CD14-positive monocyte (primary cell): ENCODE measurements around the gene TECPR2. TPM values are rescaled to one million over a fixed set of nuclear protein-coding genes. Genes with fewer than 3 reads are reported as not detected.

Experiments
- DNase-seq, 3 donors: peaks; one replicate each; pipeline ENCODE4 v3.0.0-alpha.2; 2011 to 2022
- H2AFZ ChIP-seq: 2 replicates; pipeline ENCODE4 v1.6.0; 2012; ENCODE audit warnings: mild to moderate bottlenecking, low read depth, low read length, inconsistent platforms; ENCODE audit not compliant: insufficient read depth, poor library complexity, severe bottlenecking
- H3K27ac ChIP-seq, 2 donors: 1 replicate in 1 of 2; 2 replicates in 1 of 2; pipeline ENCODE4 v1.5.1; 2012 to 2013; ENCODE audit warnings: low read length in 2 of 2, control low read depth in 1 of 2, inconsistent platforms in 1 of 2, low read depth in 1 of 2, mild to moderate bottlenecking in 1 of 2
- H3K27me3 ChIP-seq, 2 donors: one replicate each; pipeline versions ENCODE4 v1.6.0 to v1.6.1; 2011 to 2013; ENCODE audit warnings: low read length in 2 of 2; ENCODE audit not compliant: control insufficient read depth in 2 of 2, insufficient read depth in 2 of 2
- H3K36me3 ChIP-seq, 2 donors: replicated peaks in 1 of 2; 1 replicate in 1 of 2; 2 replicates in 1 of 2; pipeline versions ENCODE4 v1.5.1 to v1.6.1; 2012 to 2013; ENCODE audit warnings: low read length in 2 of 2, control low read depth in 1 of 2, inconsistent platforms in 1 of 2, mild to moderate bottlenecking in 1 of 2; ENCODE audit not compliant: insufficient read depth in 2 of 2, control insufficient read depth in 1 of 2
- H3K4me1 ChIP-seq, 2 donors: 1 replicate in 1 of 2; 2 replicates in 1 of 2; pipeline versions ENCODE4 v1.5.1 to v1.6.1; 2012 to 2013; ENCODE audit warnings: low read length in 2 of 2, control low read depth in 1 of 2, inconsistent platforms in 1 of 2, mild to moderate bottlenecking in 1 of 2, moderate library complexity in 1 of 2; ENCODE audit not compliant: insufficient read depth in 2 of 2, control insufficient read depth in 1 of 2
- H3K4me2 ChIP-seq: replicated peaks from 2 replicates; pipeline ENCODE3; 2012; ENCODE audit warnings: low read length, moderate library complexity, mild to moderate bottlenecking; ENCODE audit not compliant: poor library complexity, severe bottlenecking; ENCODE audit errors: extremely low read depth
- H3K4me3 ChIP-seq, 3 experiments: fragments of 200-600 bp in 1 of 3; sonication (generic) in 1 of 3; replicated peaks in 1 of 3; 1 replicate in 2 of 3; 2 replicates in 1 of 3; pipeline ENCODE4 v1.5.1; 2011 to 2013; ENCODE audit warnings: low read length in 3 of 3, mild to moderate bottlenecking in 3 of 3, control low read depth in 2 of 3, low read depth in 2 of 3, inconsistent platforms in 1 of 3, moderate library complexity in 1 of 3
- H3K79me2 ChIP-seq: 2 replicates; pipeline ENCODE4 v1.6.0; 2012; ENCODE audit warnings: mild to moderate bottlenecking, control low read depth, inconsistent platforms, low read length, moderate library complexity; ENCODE audit not compliant: insufficient read depth
- H3K9ac ChIP-seq: 2 replicates; pipeline ENCODE4 v1.6.0; 2017; ENCODE audit warnings: low read length, mild to moderate bottlenecking; ENCODE audit not compliant: insufficient read depth, poor library complexity, severe bottlenecking
- H3K9me3 ChIP-seq, 2 donors: replicated peaks in 1 of 2; 1 replicate in 1 of 2; 2 replicates in 1 of 2; pipeline versions ENCODE4 v1.5.1 to v1.6.1; 2012 to 2013; ENCODE audit warnings: low read length in 2 of 2, control low read depth in 1 of 2; ENCODE audit not compliant: control insufficient read depth in 1 of 2, insufficient read depth in 1 of 2
- H4K20me1 ChIP-seq: 2 replicates; pipeline ENCODE4 v1.6.0; 2012; ENCODE audit warnings: mild to moderate bottlenecking, low read length, control low read depth, moderate library complexity; ENCODE audit not compliant: insufficient read depth
- H3K27ac Mint-ChIP-seq, 7 donors: one replicate each; pipeline ENCODE4 v1.8.0; 2020; ENCODE audit warnings: mild to moderate bottlenecking in 7 of 7, mixed read lengths in 7 of 7, moderate library complexity in 6 of 7, inconsistent platforms in 2 of 7
- H3K27me3 Mint-ChIP-seq, 3 donors: one replicate each; pipeline ENCODE4 v1.8.0; 2021 to 2022; ENCODE audit warnings: low read depth in 3 of 3, mild to moderate bottlenecking in 3 of 3, mixed read lengths in 3 of 3, moderate library complexity in 3 of 3, inconsistent platforms in 1 of 3
- H3K36me3 Mint-ChIP-seq, 2 donors: one replicate each; pipeline ENCODE4 v1.8.0; 2020; ENCODE audit warnings: mixed read lengths in 2 of 2, inconsistent platforms in 1 of 2, mild to moderate bottlenecking in 1 of 2
- H3K4me1 Mint-ChIP-seq: one replicate; pipeline ENCODE4 v1.8.0; 2020; ENCODE audit warnings: mild to moderate bottlenecking, mixed read lengths
- H3K4me3 Mint-ChIP-seq, 2 donors: one replicate each; pipeline ENCODE4 v1.8.0; 2020; ENCODE audit warnings: mild to moderate bottlenecking in 2 of 2, mixed read lengths in 2 of 2, moderate library complexity in 1 of 2
- H3K9me3 Mint-ChIP-seq, 7 donors: one replicate each; pipeline ENCODE4 v1.8.0; 2020 to 2022; ENCODE audit warnings: mixed read lengths in 7 of 7, mild to moderate bottlenecking in 6 of 7, moderate library complexity in 6 of 7, inconsistent platforms in 2 of 7
- CTCF ChIP-seq: fragments of 200-600 bp; IDR thresholded peaks from one replicate; pipeline ENCODE4 v1.8.0; 2022; ENCODE audit warnings: antibody characterized with exemption, mild to moderate bottlenecking
- WGBS: methylation state at CpG from one replicate; pipeline ENCODE4 v1.1.5; 2013; ENCODE audit warnings: missing lambda C conversion rate; ENCODE audit not compliant: insufficient coverage; 5-methylcytosine and 5-hydroxymethylcytosine counted together
- intact Hi-C, 2 donors: fragments of 100-400 bp; cut with micrococcal nuclease; formaldehyde crosslinking; loops; one replicate each; pipeline versions ENCODE4 v1.15.0 to v1.15.1; 2023
- polyA plus RNA-seq, 3 donors: library from polyadenylated mRNA; depleted of rRNA in 1 of 3; unstranded in 2 of 3; stranded (reverse) in 1 of 3; fragments of 300-500 nt in 2 of 3; fragments of >200 nt in 1 of 3; fragmentation: Illumina TruSeq in 2 of 3; gene quantifications; 1 replicate in 2 of 3; 2 replicates in 1 of 3; pipeline ENCODE4 v1.2.3, GENCODE V29; 2012 to 2021

Gene TECPR2
- polyA plus RNA-seq, 3 donors = 2.8 to 10.4 (median 6.4) TPM

DNA sequence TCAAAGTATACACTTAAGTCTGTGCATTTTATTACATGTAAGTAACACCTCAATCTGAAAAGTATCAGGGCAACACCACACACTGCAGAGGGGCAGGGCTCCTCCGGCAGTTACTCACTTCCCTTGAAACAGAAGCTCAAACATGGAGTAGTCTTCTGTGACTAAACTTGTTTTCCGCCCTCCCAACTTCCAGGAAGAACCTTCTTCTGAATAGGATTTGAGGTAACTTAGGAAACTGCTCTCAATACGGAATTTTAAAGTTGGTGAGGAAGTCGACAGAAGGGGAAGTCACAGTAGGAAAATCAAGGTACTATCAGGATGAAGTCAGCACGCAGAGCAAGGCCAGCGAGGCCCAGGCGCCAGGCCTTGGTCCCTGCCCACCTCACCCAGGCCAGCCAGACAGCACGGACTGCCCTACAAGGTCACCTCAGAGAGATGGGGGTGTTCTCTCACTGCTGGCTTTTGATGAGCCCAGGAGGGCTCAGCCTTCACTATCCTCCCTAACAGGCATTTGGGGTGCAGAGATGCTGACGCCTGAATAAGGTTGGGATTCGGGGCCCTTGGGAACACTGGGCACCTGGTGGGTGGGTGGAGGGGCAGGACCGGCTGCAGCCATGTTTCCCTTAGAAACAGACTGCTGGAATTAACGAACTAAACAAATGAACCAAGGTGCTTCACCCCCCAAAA is 141.0 kb downstream of the TECPR2 start:
- no peak overlapping the region for H3K4me3 ChIP-seq
- H3K9ac ChIP-seq = no peak overlapping the region
- no peak overlapping the region for H3K4me2 ChIP-seq
- peaks cover 0 to 4% of the 10 kb centered on the region in 2 donors for H3K27me3 ChIP-seq
- Mint-ChIP-seq H3K4me3 (no peak overlapping the region), H3K27me3 (peaks cover 0 to 2% (median 1%) of the 10 kb centered on the region in 3 donors), H3K36me3 (peaks cover 16 to 35% of the 10 kb centered on the region in 2 donors), H3K27ac (peak overlapping the region in 6 of 7 donors; percentile 2 to 62 (median 32)), H3K9me3 (peaks cover 0 to 3% (median 2%) of the 10 kb centered on the region in 7 donors), H3K4me1 (peaks cover 26% of the 10 kb centered on the region)
- H3K36me3 ChIP-seq = peaks cover 8% of the 10 kb centered on the region in 2 donors
- DNase-seq = no peak
- no peak overlapping the region for H3K27ac ChIP-seq
- H3K79me2 ChIP-seq = no peaks in the 10 kb centered on the region
- no peaks in the 10 kb centered on the region for H3K9me3 ChIP-seq
- H3K4me1 ChIP-seq = peaks cover 17 to 22% of the 10 kb centered on the region in 2 donors
- no peak overlapping the region for H2AFZ ChIP-seq
- H4K20me1 ChIP-seq = no peaks in the 10 kb centered on the region
- 39% methylated on average over 4 of the region's 12 CpGs for WGBS
- intact Hi-C loops = loop anchor here in 1 of 2 donors (10.0 kb wide), 1 partner anchor 139 kb away; the partner anchor contains the start of genes CINP and TECPR2
- TF ChIP-seq CTCF = no peak

DNA sequence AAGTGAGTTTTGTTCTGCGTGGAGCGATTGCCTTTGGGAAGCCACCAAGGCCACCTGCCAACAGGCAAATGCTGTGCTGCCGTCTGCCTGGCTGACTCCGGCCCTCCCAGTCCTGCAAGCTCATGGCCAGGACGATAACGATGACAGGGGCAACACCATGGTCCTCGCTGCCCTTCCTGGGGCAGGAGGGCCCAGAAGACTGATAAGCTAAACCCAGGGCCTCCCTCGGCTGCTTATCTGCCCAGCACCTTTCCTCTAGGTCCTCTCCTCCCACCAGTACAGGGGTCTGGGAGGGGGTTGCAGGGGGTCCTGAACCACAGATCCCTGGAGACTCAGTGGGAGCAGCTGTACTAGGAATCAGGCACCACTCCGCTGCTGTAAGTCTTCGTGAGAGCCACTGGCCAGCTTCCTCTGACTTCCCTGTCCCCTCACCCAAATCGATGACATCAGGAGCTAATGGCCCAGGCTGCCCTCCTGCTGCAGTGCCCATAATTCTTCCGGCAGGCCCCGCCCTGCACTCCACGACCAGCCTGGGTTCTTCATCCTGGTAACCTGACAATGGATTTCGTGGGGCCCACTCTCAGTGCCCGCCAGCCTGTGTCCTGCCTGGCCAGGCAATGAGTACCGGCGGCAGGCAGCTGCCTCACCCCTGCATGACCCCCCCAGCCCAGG is 141.7 kb downstream of the TECPR2 start:
- Histone ChIP-seq H3K27ac (no peak overlapping the region), H3K4me2 (no peak overlapping the region), H4K20me1 (no peaks in the 10 kb centered on the region), H3K27me3 (peaks cover 0 to 4% of the 10 kb centered on the region in 2 donors), H2AFZ (no peak overlapping the region), H3K4me1 (peaks cover 20 to 24% of the 10 kb centered on the region in 2 donors), H3K36me3 (peaks cover under 1 to 1% of the 10 kb centered on the region in 2 donors), H3K4me3 (no peak overlapping the region), H3K9me3 (no peaks in the 10 kb centered on the region), H3K79me2 (no peaks in the 10 kb centered on the region), H3K9ac (no peak overlapping the region)
- 88% methylated on average over 15 of the region's 18 CpGs for WGBS
- Mint-ChIP-seq H3K4me1 (peaks cover 28% of the 10 kb centered on the region), H3K9me3 (peaks cover 0 to 3% (median 2%) of the 10 kb centered on the region in 7 donors), H3K36me3 (peaks cover 11 to 28% of the 10 kb centered on the region in 2 donors), H3K27me3 (peaks cover 0 to 2% (median 2%) of the 10 kb centered on the region in 3 donors), H3K27ac (peak overlapping the region in 2 of 7 donors; percentile 35 to 63), H3K4me3 (no peak overlapping the region)
- intact Hi-C loops = loop anchor here in 1 of 2 donors (10.0 kb wide), 1 partner anchor 140 kb away; the partner anchor contains the start of genes CINP and TECPR2
- no peak for DNase-seq
- TF ChIP-seq CTCF = no peak
